ENCODE data around the gene CMC4. TPM values are rescaled to one million over a fixed set of nuclear protein-coding genes. Genes with fewer than 3 reads are reported as not detected.

Gene CMC4
- total RNA-seq (12.9 TPM), polyA plus RNA-seq (ENCODE audit: insufficient read depth in 1 of 8, insufficient read length in 8 of 8, low replicate concordance in 1 of 8) (10 to 100 TPM in 2 of 8 donors, 1 to 10 TPM in 6; 6.6 to 11.3 (median 9.2) TPM)
- long read RNA-seq, donor 1, partial matches to known transcripts, result 0 of 3 reads
- long read RNA-seq, donor 1, other reads (novel, unspliced or antisense), result 0 of 3 reads
- long read RNA-seq, donor 2, partial matches to known transcripts, result 0 of 3 reads
- long read RNA-seq, donor 2, other reads (novel, unspliced or antisense), result 0 of 3 reads
- long read RNA-seq, donor 3, transcript CMC4-202 (3 exons, 1,107 nt), result major isoform, 10 of 10 reads
- long read RNA-seq, donor 3, partial matches to known transcripts, result 0 of 10 reads
- long read RNA-seq, donor 3, other reads (novel, unspliced or antisense), result 0 of 10 reads
- long read RNA-seq, donor 4, transcript CMC4-202 (3 exons, 1,107 nt), result major isoform, 5 of 5 reads
- long read RNA-seq, donor 4, partial matches to known transcripts, result 0 of 5 reads
- long read RNA-seq, donor 4, other reads (novel, unspliced or antisense), result 0 of 5 reads
- long read RNA-seq, donor 5, transcript CMC4-202 (3 exons, 1,107 nt), result major isoform, 25 of 25 reads
- long read RNA-seq, donor 5, partial matches to known transcripts, result 0 of 25 reads
- long read RNA-seq, donor 5, other reads (novel, unspliced or antisense), result 0 of 25 reads
- long read RNA-seq, donor 6, transcript CMC4-202 (3 exons, 1,107 nt), result major isoform, 13 of 14 reads
- long read RNA-seq, donor 6, partial matches to known transcripts, result 0 of 14 reads
- long read RNA-seq, donor 6, other reads (novel, unspliced or antisense), result 0 of 14 reads
- long read RNA-seq, donor 7, transcript CMC4-202 (3 exons, 1,107 nt), result major isoform, 7 of 7 reads
- long read RNA-seq, donor 7, partial matches to known transcripts, result 0 of 7 reads
- long read RNA-seq, donor 7, other reads (novel, unspliced or antisense), result 0 of 7 reads
- long read RNA-seq, donor 8, transcript CMC4-202 (3 exons, 1,107 nt), result major isoform, 13 of 13 reads
- long read RNA-seq, donor 8, partial matches to known transcripts, result 0 of 13 reads
- long read RNA-seq, donor 8, other reads (novel, unspliced or antisense), result 0 of 13 reads
- long read RNA-seq, donor 9, transcript CMC4-202 (3 exons, 1,107 nt), result major isoform, 7 of 7 reads
- long read RNA-seq, donor 9, partial matches to known transcripts, result 0 of 7 reads
- long read RNA-seq, donor 9, other reads (novel, unspliced or antisense), result 0 of 7 reads
- long read RNA-seq, donor 10, transcript CMC4-202 (3 exons, 1,107 nt), result major isoform, 16 of 16 reads
- long read RNA-seq, donor 10, partial matches to known transcripts, result 0 of 16 reads
- long read RNA-seq, donor 10, other reads (novel, unspliced or antisense), result 0 of 16 reads
- long read RNA-seq, donor 11, transcript CMC4-202 (3 exons, 1,107 nt), result major isoform, 8 of 8 reads
- long read RNA-seq, donor 11, partial matches to known transcripts, result 0 of 8 reads
- long read RNA-seq, donor 11, other reads (novel, unspliced or antisense), result 0 of 8 reads

GRCh38 chrX:155070975-155071693, at the start of gene CMC4, which contains the start of the genes BRCC3 and MTCP1:
Gene CMC4 (minus strand): TSS chrX:155071136. CDS start chrX:155064023, 7,113 bp downstream.
Gene BRCC3 (plus strand): TSS chrX:155071508. CDS start chrX:155071528, 20 bp downstream.
Gene MTCP1 (minus strand): TSS chrX:155071136. CDS start chrX:155066010, 5,126 bp downstream.
- H3K27me3 ChIP-seq (ENCODE audit: control insufficient read depth, insufficient read depth, low read length), result no peaks in the 10 kb centered on the region
- peaks cover 5% of the 10 kb centered on the region for H3K36me3 ChIP-seq (ENCODE audit: control insufficient read depth, insufficient read depth, low read length)
- H3K4me3 ChIP-seq (ENCODE audit: low read length), result peak within 1 kb of the TSS; percentile 73
- DNase-seq, result peak; percentile 87
- WGBS (ENCODE audit: insufficient coverage), result 27% methylated on average over 68 of the region's 81 CpGs
- H3K9me3 ChIP-seq (replicated peaks; ENCODE audit: control insufficient read depth, low read depth, low read length), result no peaks in the 10 kb centered on the region
- peak within 1 kb of the TSS; percentile 90 for H3K27ac ChIP-seq (ENCODE audit: low read length)
- no peaks in the 10 kb centered on the region for H3K4me1 ChIP-seq (ENCODE audit: control insufficient read depth, insufficient read depth, low read length)

- no peaks in the 10 kb centered on the region for H3K9me3 ChIP-seq (replicated peaks; ENCODE audit: control insufficient read depth, low read depth, low read length)
- H3K36me3 ChIP-seq (ENCODE audit: control insufficient read depth, insufficient read depth, low read length), result peaks cover 2% of the 10 kb centered on the region
- no CpG with 5 or more reads among the region's 1 CpG for WGBS (ENCODE audit: insufficient coverage)
- H3K27ac ChIP-seq (ENCODE audit: low read length), result no peak overlapping the region
- H3K4me1 ChIP-seq (ENCODE audit: control insufficient read depth, insufficient read depth, low read length), result no peaks in the 10 kb centered on the region
- H3K27me3 ChIP-seq (ENCODE audit: control insufficient read depth, insufficient read depth, low read length), result no peaks in the 10 kb centered on the region
- H3K4me3 ChIP-seq (ENCODE audit: low read length), result no peak overlapping the region
- DNase-seq, result no peak
Observed at GRCh38 chrX:155115174-155115819, 44.4 kb upstream of the CMC4 start.

- Histone ChIP-seq H3K9me3 (replicated peaks; ENCODE audit: control insufficient read depth, low read depth, low read length) (no peaks in the 10 kb centered on the region), H3K4me1 (ENCODE audit: control insufficient read depth, insufficient read depth, low read length) (no peaks in the 10 kb centered on the region), H3K36me3 (ENCODE audit: control insufficient read depth, insufficient read depth, low read length) (no peaks in the 10 kb centered on the region), H3K27ac (ENCODE audit: low read length) (no peak overlapping the region), H3K27me3 (ENCODE audit: control insufficient read depth, insufficient read depth, low read length) (no peaks in the 10 kb centered on the region), H3K4me3 (ENCODE audit: low read length) (no peak overlapping the region)
- DNase-seq, result no peak
- 60% methylated on average over 1 of the region's 4 CpGs for WGBS (ENCODE audit: insufficient coverage)
Observed at GRCh38 chrX:155113097-155113496, 42.2 kb upstream of the CMC4 start.

GRCh38 chrX:155112171-155112570, 41.2 kb upstream of the CMC4 start:
- Histone ChIP-seq H3K4me3 (ENCODE audit: low read length) (no peak overlapping the region), H3K27ac (ENCODE audit: low read length) (no peak overlapping the region), H3K27me3 (ENCODE audit: control insufficient read depth, insufficient read depth, low read length) (no peaks in the 10 kb centered on the region), H3K36me3 (ENCODE audit: control insufficient read depth, insufficient read depth, low read length) (no peaks in the 10 kb centered on the region), H3K4me1 (ENCODE audit: control insufficient read depth, insufficient read depth, low read length) (no peaks in the 10 kb centered on the region), H3K9me3 (replicated peaks; ENCODE audit: control insufficient read depth, low read depth, low read length) (no peaks in the 10 kb centered on the region)
- DNase-seq, result no peak
- 70% methylated on average over 1 of the region's 3 CpGs for WGBS (ENCODE audit: insufficient coverage)

GRCh38 chrX:155108427-155108826, 37.5 kb upstream of the CMC4 start:
- no peaks in the 10 kb centered on the region for H3K9me3 ChIP-seq (replicated peaks; ENCODE audit: control insufficient read depth, low read depth, low read length)
- H3K36me3 ChIP-seq (ENCODE audit: control insufficient read depth, insufficient read depth, low read length), result no peaks in the 10 kb centered on the region
- H3K27me3 ChIP-seq (ENCODE audit: control insufficient read depth, insufficient read depth, low read length), result no peaks in the 10 kb centered on the region
- no peaks in the 10 kb centered on the region for H3K4me1 ChIP-seq (ENCODE audit: control insufficient read depth, insufficient read depth, low read length)
- no peak overlapping the region for H3K4me3 ChIP-seq (ENCODE audit: low read length)
- H3K27ac ChIP-seq (ENCODE audit: low read length), result no peak overlapping the region
- DNase-seq, result no peak

GRCh38 chrX:155105919-155106318, 35.0 kb upstream of the CMC4 start:
- no peaks in the 10 kb centered on the region for H3K4me1 ChIP-seq (ENCODE audit: control insufficient read depth, insufficient read depth, low read length)
- no peaks in the 10 kb centered on the region for H3K27me3 ChIP-seq (ENCODE audit: control insufficient read depth, insufficient read depth, low read length)
- no CpG with 5 or more reads among the region's 2 CpGs for WGBS (ENCODE audit: insufficient coverage)
- H3K27ac ChIP-seq (ENCODE audit: low read length), result no peak overlapping the region
- no peak for DNase-seq
- no peak overlapping the region for H3K4me3 ChIP-seq (ENCODE audit: low read length)
- no peaks in the 10 kb centered on the region for H3K36me3 ChIP-seq (ENCODE audit: control insufficient read depth, insufficient read depth, low read length)
- H3K9me3 ChIP-seq (replicated peaks; ENCODE audit: control insufficient read depth, low read depth, low read length), result no peaks in the 10 kb centered on the region

GRCh38 chrX:155094468-155095061, 23.6 kb upstream of the CMC4 start:
- Histone ChIP-seq H3K4me3 (ENCODE audit: low read length) (no peak overlapping the region), H3K27ac (ENCODE audit: low read length) (no peak overlapping the region), H3K4me1 (ENCODE audit: control insufficient read depth, insufficient read depth, low read length) (no peaks in the 10 kb centered on the region), H3K27me3 (ENCODE audit: control insufficient read depth, insufficient read depth, low read length) (no peaks in the 10 kb centered on the region), H3K36me3 (ENCODE audit: control insufficient read depth, insufficient read depth, low read length) (peaks cover 2% of the 10 kb centered on the region), H3K9me3 (replicated peaks; ENCODE audit: control insufficient read depth, low read depth, low read length) (no peaks in the 10 kb centered on the region)
- no CpG with 5 or more reads among the region's 4 CpGs for WGBS (ENCODE audit: insufficient coverage)
- DNase-seq, result peak; percentile 14

- Histone ChIP-seq H3K4me1 (ENCODE audit: control insufficient read depth, insufficient read depth, low read length) (no peaks in the 10 kb centered on the region), H3K4me3 (ENCODE audit: low read length) (no peak overlapping the region), H3K36me3 (ENCODE audit: control insufficient read depth, insufficient read depth, low read length) (peaks cover 10% of the 10 kb centered on the region), H3K27ac (ENCODE audit: low read length) (no peak overlapping the region), H3K9me3 (replicated peaks; ENCODE audit: control insufficient read depth, low read depth, low read length) (no peaks in the 10 kb centered on the region), H3K27me3 (ENCODE audit: control insufficient read depth, insufficient read depth, low read length) (no peaks in the 10 kb centered on the region)
- 88% methylated on average over 26 of the region's 26 CpGs for WGBS (ENCODE audit: insufficient coverage)
- DNase-seq, result no peak
Observed at GRCh38 chrX:155086961-155087735, 16.2 kb upstream of the CMC4 start.

All from muscle of leg (tissue), 16 donors.